Cerebellar cortex (tissue), 1 donor: ENCODE results near the gene CEND1.

ENCODE experiments used
- DNase-seq: peaks from one replicate; pipeline ENCODE4 v3.0.0-alpha.2; 2015; ENCODE audit warnings: low spot score

Gene CEND1

DNA sequence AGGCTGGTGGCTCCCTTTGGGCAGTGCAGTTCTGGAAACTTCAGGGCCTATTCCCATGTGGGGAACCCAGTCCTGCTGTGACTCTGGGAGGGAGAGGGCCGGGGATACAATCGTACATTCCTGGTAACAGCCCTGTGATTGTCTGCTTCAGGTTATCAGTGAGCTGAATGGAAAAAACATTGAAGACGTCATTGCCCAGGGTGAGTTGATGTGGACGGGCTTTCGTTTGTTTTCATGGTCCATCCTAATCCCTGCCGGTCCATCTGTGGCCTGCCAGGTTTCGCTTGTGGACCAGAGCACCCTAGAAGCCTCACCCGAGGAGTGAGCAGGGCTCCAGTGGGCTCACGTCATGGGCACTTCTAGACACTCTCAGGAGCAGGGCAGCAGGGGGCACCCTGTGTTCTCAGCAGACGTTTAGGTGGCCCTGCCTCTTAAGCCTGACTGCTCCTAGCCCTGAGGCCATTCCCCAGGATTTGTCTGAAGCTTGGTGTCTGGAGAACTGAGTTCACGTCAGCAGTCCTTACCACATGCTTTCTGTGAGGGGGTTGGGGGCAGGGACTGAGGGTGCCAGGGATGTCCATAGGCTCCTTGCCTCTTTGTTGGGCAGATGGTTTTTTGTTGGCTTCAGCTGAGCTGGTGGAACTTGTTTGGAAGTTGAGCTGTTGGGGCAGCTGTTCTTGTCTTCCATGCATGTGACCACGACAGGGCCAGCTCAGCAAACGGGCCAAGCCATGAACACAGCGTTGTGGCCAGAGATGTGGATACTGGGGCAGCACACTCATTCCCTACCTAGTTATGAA, 21.8 kb upstream of the CEND1 start:
- no peak for DNase-seq

DNA sequence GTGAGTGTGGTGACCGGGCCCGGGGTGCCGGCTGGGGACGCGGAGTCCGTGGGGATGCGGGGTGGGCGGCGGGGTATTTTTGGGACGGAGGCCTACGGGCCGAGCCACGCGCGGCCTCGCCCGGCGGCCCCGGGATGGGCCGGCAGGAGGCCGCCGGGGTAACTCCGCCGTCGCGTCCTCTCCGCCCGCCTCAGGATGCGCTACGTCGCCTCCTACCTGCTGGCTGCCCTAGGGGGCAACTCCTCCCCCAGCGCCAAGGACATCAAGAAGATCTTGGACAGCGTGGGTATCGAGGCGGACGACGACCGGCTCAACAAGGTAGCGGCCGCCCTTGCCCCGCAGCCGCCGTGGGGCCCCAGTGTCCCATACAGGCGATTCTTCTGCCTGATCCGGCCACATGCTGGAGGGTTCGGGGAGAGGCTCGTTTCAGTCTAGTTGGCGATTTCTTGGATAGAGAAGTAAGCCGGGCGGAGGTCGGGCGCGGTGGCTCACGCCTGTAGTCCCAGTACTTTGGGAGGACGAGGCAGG, 20.2 kb upstream of the CEND1 start:
- no peak for DNase-seq

DNA sequence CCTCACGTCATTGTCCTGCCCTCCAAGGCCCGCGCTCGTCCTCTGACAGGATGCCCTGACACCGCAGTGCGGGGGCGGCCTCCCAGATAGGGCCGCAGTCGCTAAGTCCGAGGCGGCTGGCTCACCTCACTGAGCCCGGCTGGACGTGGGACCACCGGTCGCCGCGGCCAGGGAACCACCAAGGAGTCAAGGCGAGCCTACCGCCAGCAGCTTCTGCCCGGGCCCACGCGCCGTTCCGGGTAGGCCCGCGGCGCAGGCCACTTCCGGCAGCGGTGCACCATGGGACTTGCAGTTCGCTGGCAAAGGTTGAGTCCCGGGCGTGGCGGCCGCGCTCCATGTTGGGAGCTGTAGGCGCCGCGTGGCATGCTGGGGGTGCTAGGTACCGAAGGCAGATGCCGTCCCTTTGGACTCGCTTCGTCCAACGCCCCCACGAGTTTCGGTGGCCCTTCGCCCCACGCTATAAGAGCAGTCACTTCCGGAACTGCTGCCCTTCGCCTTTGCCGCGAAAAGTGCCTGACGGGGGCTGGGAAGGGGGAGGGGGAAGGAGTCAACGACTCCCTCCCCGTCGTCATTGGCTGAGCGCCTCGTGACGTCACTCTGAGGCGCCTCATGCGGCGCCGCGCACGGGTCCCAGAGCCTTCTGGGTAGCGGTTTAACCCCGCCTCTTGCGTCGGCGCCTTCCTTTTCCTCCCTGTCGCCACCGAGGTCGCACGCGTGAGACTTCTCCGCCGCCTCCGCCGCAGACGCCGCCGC, 19.6 kb upstream of the CEND1 start, which contains the start of gene RPLP2:
Gene RPLP2 (plus strand): TSS at position 681 of the 753 bp plus-strand sequence. CDS start 268 bp downstream, outside the sequence.
- peak; percentile 96 for DNase-seq

DNA sequence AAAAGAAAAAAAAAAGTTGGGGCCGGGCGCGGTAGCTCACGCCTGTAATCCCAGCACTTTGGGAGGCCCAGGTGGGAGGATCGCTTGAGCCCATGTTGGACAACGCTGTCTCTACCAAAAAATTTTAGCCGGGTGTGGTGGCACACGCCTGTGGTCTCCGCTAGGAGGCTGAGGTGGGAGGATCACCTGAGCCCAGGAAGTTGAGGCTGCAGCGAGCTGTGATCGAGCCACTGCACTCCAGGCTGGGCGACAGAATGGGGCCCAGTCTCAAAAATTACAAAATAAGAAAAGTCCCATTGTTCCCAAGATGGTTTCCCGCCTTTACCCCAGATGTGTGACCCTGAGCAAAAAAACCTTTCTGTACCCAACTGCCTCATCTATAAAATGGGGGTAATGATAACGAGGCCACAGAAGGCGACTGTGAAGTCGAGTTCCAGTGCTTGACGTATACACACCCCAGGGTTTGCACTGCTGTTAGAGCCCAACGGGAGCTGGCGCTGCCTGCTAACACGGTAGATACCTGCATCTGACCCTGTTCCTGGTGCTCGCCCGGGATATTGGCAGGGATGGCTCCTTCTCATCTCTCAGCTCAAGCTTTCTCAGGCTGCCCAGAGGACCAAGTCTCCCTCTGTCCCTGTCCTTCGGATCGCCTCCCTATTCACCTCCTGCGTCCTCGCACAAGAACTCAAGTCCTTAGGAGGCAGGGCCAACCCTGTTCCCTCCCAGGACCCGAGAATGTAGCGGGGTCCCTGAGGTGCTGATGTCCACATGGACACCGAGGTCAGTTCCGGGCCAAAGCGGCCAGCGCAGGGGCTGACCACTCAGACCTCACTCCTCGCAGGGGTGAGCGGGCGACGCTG, 18.8 kb upstream of the CEND1 start:
- DNase-seq: peak; percentile 78

DNA sequence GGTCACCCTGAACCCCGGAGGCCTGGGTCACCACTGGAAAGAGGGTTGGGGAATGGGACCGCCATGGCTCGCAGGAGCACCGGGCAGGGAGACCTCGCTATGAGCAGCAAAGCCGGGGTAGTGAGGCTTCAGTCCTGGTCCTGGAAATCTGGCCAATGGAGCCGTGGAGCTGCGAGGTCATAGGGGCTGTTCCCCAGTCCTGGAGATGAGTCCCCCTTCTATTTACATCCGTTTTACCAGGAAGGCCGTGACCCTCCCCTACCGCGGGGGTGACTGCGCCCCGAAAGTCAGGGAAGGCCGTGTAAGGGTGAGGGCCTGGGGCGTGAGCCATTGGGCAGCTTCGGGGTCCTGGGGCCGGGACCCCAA, 14.7 kb upstream of the CEND1 start:
- no peak for DNase-seq

DNA sequence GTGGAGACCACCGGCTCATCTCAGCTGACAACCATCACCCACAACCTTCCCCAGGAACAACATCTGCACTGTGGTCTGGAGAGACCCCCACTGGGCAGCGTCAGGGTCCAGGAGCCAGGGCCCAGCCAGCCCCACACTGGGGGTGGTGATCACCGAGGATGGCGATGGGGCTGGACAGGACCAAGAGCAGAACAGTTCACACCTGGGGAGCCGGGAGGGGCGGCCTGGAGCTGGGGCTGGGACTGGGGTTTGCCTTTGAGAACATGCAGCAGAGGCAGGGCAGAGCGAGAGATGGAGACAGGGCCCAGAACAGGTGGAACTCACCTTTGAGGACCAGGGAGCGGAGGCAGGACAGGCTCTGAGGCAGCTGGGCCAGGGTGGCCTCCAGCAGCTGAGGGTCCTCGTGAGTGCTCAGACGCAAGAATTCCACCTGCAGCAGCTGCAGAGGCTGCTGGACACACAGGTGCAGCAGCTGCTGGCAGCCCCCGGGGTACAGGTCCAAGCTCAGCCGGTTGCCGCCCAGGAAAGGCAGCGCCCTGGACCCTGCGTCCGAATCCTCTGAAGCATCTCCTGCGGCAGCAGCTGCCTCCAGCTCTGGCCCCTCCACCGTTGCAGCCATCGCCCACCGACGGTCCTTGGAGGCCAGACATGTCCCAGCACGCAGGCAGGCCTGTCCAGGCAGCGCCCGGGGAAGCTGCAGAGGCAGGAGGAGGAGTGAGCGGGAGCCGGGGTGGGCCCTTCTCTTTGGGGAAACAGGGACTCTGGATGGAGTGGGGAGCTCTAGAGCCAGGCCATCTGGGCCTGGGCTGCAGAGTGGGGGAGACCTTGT, 14.1 kb upstream of the CEND1 start:
- no peak for DNase-seq

DNA sequence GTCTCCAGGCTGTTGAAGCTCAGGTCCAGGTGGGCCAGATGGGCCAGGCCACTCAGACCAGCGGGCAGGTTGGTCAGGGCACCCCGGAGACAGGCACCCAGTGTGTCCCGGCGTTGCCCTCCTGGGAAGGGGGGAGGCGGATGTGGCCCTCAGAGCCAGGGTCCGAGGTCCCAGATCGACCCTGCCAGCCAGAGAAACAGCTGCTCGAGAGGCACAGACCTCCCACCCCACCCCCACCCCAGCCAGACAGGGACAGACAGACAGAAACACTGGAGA, 13.5 kb upstream of the CEND1 start:
- DNase-seq: no peak

DNA sequence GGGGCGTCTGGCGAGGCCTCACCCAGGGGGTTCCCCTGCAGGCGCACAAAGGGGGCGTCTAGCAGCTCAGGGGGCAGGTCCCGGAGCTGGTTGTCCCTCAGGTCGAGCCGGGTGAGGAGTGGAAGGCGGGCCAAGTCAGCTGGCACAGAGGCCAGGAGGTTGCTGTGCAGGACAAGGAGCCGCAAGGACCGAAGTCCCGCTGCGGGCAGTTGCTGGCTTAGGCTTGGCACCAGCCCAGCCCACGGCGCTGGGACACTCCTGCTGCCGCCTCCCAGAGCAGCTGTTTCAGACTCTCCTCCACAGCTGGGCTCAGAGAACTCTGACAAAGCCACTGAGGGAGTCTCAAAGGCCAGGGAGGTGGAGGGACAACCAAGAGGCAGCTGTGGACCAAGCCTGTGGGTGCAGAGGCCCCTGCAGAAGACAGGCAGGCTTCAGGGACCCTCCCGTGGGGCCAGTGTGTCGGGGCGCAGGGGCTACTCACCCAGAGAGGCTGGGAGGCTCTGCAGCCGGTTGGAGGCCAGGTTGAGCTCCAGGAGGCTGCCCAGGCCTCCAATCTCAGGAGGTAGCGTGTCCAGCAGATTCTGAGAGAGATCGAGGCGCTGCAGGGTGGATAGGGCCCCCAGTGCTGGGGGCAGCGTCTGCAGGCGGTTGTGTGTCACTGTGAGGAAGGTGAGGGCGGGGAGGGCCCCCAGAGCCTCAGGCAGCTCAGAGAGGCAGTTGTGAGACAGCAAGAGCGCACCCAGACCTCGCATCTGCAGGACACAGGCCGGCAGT, 13.0 kb upstream of the CEND1 start:
- no peak for DNase-seq

DNA sequence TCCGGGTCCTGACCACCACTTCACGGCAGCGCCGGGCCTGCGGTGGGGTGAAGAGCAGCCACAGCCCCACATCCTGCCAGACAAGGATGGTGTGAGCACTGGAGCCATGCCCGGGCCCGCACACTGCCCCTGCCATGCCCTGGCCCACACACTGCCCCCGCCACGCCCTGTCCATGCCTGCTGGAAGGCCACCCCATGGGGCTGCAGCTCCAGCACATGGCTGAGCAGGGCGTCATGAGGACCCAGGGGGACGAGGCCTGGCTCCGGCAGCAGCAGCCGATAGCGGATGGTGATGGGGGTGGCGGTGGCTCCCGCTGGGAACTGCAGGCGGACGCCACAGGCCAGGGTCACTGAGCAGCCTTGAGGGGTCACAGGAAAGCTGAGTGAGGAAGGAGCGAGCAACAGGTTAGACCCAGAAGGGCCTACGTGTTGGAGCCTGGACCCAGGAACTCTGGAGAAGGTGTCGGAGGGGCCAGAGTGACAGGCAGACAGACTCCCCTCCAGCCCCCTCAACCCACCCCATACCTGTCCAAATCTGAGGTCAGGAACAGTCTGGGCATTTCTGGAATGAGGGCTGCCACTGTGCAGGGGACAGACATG, 12.2 kb upstream of the CEND1 start:
- DNase-seq: no peak

DNA sequence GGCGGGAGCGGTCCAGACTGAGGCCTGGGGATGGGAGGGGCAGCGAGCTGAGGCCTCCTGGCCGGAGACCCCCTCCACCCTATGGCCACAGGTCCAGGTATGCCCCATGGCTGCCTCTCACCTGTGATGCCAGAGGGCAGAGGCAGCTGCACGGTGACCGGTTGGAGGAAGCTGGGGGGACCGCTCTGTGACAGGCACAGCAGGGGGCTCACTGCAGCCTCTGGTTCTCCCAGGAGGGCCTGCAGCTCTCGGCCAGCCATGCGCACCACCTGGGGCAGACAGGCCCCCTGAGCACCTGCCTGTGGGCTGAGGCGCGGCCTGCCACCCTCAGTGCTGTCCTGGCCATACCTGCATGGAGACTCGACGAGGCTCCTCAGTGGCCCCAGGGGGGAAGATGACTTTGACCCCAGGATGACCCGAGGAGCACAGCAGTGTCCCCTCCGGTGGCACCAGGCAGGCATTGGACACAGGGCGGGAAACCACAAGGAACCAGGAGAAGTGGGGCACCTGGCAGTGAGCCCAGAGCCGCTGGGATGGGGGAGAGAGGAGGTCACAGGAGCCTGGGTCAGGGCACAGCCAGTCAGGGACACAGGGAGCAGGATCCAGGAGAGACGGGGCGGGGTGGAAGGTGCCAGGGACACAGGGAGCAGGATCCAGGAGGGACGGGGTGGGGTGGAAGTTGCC, 11.3 kb upstream of the CEND1 start:
- DNase-seq: no peak

DNA sequence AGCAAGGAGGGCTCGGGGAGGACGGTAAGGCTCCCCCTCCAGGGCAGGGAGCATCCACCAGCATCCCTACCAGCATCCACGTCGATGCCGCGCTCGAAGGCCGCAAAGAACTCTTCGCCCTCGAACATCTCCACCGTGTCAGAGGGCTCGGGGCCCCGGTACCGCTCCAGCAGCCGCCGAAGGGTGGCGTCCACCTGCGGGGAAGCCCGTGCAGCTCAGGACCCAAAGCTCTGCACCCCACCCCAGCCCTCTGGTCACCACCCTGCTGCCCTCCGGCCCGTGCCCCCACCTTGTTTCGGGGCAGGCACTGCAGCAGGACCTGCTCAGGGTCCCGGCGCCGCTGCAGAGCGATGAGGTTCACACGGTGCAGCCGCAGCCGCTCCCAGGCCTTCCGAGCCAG, 10.6 kb upstream of the CEND1 start:
- no peak for DNase-seq

DNA sequence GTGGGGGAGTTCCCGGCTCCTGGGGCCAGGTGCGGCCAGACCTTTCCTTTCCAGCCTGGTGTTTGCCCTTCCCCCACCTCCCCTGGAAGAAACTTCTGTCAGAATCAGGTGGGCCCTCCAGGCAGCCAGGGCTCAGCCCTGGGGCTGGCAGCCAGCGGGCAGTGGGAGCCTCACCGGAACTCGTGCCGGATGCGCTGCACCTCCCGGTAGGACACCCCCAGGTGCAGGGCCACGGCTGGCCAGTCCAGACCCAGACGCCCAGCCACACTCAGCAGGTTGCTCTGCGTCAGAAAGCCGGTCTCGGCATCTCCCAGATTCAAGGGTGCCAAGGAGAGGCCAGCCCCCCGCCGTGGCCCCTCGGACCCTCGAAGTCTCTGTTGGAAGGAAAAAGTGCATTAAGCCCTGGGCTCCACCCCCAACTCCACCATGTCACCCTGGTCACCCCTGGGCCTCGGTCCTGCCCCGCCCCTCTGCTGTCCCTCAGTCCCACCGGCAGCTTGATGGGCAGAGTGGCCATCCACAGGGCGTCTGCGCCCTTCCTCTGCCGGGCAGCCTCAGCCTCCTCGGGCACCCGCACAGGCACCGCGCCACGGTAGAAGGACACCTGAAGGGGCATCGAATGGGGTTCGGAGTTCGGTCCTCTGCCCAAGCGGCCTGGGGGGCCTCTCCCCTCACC, 9.9 kb upstream of the CEND1 start:
- DNase-seq: no peak

DNA sequence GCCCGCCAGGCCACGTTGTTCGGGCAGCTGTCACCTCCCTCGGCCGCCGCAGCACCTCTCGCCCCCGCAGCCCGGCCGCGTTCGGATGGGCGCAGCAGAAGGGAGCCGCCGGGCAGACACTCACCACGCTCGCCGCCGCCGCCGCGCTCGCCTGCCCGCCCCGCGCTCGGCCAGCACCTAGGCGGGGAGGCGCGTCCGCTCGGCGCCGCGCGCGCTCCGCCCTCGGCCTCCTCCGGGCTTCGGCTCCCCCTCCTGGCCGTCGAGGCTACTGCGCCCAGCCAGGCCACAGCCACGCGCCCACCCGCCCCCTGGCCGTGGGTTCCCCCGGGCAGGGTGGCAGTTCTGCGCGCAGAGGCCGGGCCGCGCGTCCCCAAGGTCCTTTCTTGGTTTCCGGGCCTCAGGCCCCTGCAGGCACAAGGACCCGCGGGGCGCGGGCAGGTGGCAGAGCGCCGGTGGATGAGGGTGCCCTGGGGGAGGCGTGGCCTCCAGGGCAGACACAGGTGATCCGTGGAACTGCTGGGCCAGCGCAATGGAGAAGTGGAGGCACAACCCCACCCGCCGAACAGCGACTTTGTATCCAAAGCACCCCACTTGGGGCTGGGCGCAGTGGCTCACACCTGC, 8.3 kb upstream of the CEND1 start, which contains the start of gene SLC25A22:
Gene SLC25A22 (minus strand): TSS at position 189 of the 621 bp plus-strand sequence. CDS start 3,275 bp downstream, outside the sequence.
- DNase-seq: peak; percentile 70

DNA sequence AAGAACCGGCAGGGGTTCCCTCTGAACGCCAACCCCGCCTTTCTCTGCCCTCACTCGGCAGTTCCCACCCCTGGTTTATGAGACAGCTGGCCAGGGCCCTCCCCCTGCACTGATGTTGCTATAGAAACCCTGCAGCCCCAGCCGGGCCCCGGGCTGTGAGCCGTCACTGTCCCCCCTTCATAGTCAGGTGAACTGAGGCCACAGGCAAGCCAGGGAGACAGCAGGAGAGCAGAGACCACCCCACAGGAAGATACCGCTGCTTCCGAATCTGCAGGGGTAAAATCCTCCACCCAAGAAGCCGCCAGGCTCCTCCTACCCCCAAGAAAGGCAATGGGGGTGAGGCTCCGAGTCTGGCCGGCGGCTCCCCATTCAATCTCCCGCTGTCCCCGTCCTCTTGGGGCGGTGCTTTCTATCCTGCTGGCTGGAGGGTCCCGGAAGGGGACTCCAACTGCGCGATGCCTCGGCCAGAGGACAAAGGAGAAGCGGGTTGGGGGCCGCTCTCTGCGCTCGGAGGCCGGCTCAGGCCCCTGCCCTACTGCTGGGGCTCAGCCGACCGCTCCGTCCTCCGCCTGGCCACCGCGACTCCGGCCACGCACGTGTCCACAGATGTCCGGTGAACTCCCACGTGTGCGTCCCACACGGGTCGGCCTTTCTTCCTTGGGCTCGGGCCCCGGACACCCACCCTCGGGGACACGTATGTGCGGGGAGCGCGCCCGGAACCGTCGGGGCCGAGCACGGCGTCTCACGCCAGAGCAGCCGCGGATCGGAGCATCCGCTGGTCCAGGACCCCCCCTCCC, 7.6 kb upstream of the CEND1 start:
- peak; percentile 70 for DNase-seq

DNA sequence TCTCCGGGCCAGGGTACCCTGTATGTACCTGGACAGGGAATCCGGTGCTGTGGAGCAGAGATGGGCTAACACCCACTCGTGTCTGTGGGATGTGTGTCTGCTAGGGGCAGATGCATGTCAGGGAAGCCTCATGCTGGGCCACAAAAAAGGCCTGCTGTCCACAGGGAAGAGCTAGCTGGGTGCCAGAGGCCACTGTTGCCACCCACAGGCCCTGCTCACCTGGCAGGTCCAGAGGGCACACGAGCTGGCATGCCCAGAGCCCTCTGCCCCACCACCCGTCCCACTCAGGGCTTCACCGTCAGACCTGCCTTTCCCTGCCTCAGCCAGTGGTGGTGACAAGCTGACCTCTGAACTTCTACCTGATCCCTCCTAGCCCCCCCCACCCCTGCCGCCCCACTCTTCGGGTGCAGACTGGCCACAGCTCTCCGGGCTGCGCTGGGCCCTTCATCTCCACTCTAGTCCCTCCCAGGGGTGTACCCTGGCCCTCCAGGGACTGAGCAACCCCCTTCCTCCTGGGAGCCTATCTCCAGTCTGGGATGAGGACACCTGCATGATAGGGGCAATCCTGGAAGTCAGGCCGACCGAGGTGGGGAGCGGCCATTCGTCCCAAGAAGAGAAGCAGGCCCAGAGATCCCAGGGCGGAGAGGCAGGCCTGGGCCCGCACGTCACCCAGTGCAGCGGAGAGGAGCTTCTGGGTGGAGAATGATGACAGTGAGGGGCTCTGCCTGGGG, 6.8 kb upstream of the CEND1 start:
- no peak for DNase-seq

DNA sequence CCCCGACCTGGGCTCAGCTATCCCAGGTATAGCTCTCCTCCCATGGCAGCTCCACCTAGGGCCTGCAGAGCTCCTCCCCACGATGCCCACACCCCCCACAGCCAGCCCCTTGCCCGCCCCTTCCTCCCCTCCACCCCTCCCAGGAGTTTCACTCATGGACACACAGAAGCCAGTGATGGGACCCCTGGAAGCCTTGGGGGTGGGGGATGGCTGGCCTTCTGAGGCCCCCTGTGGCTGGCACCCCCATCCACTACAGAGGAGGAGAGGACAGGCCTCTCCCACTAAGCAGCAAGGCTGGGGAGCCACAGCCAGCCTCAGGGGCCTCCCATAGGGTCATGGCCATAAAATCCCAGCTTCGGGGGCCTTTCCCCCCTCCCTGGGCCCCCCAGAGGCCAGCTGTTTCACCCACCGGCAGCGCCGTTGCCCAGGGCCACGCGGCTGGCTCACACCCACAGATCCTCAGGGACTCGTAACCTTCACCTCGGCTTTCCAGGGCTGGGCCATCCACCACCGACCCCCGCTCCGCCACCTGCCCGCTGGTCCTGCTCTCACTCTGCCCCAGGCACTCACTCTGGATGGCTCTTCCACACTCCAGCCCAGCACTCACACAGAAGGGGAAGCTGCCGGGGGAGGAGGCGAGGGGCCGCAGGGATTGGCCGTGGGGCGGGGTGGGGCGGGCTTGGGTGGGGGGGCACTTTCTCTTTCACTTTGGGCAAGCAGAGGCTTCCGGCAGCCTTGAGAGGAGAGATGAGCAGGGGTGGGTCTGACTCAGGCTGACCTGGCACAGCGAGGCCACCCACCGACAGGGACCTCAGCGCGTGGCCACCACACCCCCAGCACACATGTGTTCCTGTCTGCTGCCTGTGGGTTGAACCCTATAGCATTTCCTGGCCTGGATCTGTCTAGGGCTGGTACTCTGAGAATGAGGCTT, 6.0 kb upstream of the CEND1 start:
- peak; percentile 58 for DNase-seq
